CD4-positive, alpha-beta T cell treated with Interleukin-17A for 1 hour (primary cell): ENCODE results near the gene TANC2.

Source experiments
- DNase-seq: peaks from one replicate; pipeline ENCODE4 v3.0.0-alpha.2; 2020

Gene TANC2

DNA sequence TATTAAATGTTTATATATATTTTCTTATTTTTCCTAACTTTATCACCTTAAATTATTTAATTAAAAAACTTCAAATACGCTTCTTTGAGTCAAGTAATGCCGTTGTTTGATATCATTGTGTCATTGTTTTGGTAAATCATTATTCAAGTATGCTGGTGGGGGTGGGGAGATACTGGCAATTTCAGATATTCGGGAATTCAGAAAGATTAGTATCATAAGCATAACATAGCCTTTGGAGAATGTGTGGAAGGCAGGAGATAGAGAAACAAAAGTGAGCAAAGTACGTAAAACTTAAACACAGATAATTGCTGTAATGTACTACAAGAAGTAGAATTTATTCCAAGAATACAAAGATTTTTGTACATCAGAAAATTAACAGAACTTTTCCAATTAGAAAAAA, 49.8 kb downstream of the TANC2 start:
- no peak for DNase-seq
